CD4-positive, alpha-beta T cell (primary cell): Measurements from ENCODE around the gene LRIG1. TPM values are rescaled to one million over a fixed set of nuclear protein-coding genes. Genes with fewer than 3 reads are reported as not detected.

ENCODE experiments used
- ATAC-seq: fragments of 200-7000 bp; cut with Tn5 transposase; one replicate; pipeline ENCODE4 v1.10.0; 2022; ENCODE audit warnings: mild to moderate bottlenecking; ENCODE audit not compliant: poor library complexity
- CTCF ChIA-PET: fragments of 350-600 bp; sonication (Branson Sonifier 250); formaldehyde crosslinking; loops from one replicate; lab custom pipeline; 2021; ENCODE audit warnings: antibody characterized with exemption, inconsistent platforms; lab: Charles Lee
- POLR2A ChIA-PET: fragments of 350-600 bp; sonication (Branson Sonifier 250); formaldehyde crosslinking; loops from one replicate; lab custom pipeline; 2021; ENCODE audit warnings: antibody characterized with exemption, inconsistent platforms; lab: Charles Lee
- DNase-seq, 14 experiments: peaks; one replicate each; pipeline ENCODE4 v3.0.0-alpha.2; 2013 to 2020; ENCODE audit warnings: mixed read lengths in 2 of 14
- H3K27ac ChIP-seq, 2 donors: one replicate each; pipeline versions ENCODE4 v1.5.1 to v1.7.0; 2013; ENCODE audit warnings: low read length in 2 of 2, low read depth in 1 of 2, mild to moderate bottlenecking in 1 of 2
- H3K27me3 ChIP-seq, 2 experiments: 1 replicate in 1 of 2; 2 replicates in 1 of 2; pipeline versions ENCODE4 v1.6.1 to v1.7.0; 2013; ENCODE audit warnings: low read length in 2 of 2, control low read depth in 1 of 2, mild to moderate bottlenecking in 1 of 2, moderate library complexity in 1 of 2; ENCODE audit not compliant: insufficient read depth in 2 of 2, control insufficient read depth in 1 of 2
- H3K36me3 ChIP-seq: one replicate; pipeline ENCODE4 v1.6.1; 2013; ENCODE audit warnings: low read length, control low read depth; ENCODE audit not compliant: insufficient read depth
- H3K4me1 ChIP-seq: one replicate; pipeline ENCODE4 v1.6.1; 2013; ENCODE audit warnings: low read length, control low read depth; ENCODE audit not compliant: insufficient read depth
- H3K4me3 ChIP-seq: one replicate; pipeline ENCODE4 v1.5.1; 2013; ENCODE audit warnings: mild to moderate bottlenecking, low read length, moderate library complexity
- H3K9me3 ChIP-seq, 2 experiments: 1 replicate in 1 of 2; 2 replicates in 1 of 2; pipeline versions ENCODE4 v1.6.1 to v1.7.0; 2013; ENCODE audit warnings: low read length in 2 of 2, mild to moderate bottlenecking in 2 of 2, control low read depth in 1 of 2, moderate library complexity in 1 of 2; ENCODE audit not compliant: control insufficient read depth in 1 of 2, insufficient read depth in 1 of 2
- H3K27ac Mint-ChIP-seq: one replicate; pipeline ENCODE4 v1.8.0; 2020; ENCODE audit warnings: mixed read lengths
- H3K27me3 Mint-ChIP-seq: one replicate; pipeline ENCODE4 v1.8.0; 2021; ENCODE audit warnings: mixed read lengths
- H3K36me3 Mint-ChIP-seq: one replicate; pipeline ENCODE4 v1.8.0; 2021; ENCODE audit warnings: low read depth, mixed read lengths
- H3K4me1 Mint-ChIP-seq: one replicate; pipeline ENCODE4 v1.8.0; 2021; ENCODE audit warnings: low read depth, mixed read lengths
- H3K4me3 Mint-ChIP-seq: one replicate; pipeline ENCODE4 v1.8.0; 2020; ENCODE audit warnings: mild to moderate bottlenecking, mixed read lengths
- H3K9me3 Mint-ChIP-seq: one replicate; pipeline ENCODE4 v1.8.0; 2020; ENCODE audit warnings: mixed read lengths
- CTCF ChIP-seq: fragments of 200-600 bp; IDR thresholded peaks from one replicate; pipeline ENCODE4 v1.8.0; 2022; ENCODE audit warnings: antibody characterized with exemption, mild to moderate bottlenecking
- intact Hi-C, 2 experiments: fragments of 100-400 bp; cut with DNase I in 1 of 2; cut with micrococcal nuclease in 1 of 2; formaldehyde crosslinking; loops; one replicate each; pipeline versions ENCODE4 v1.15.1 to v1.9.0; 2023 to 2025; cut with DNase I, micrococcal nuclease
- total RNA-seq, 174 experiments: library from RNA in 2 of 174; stranded (reverse) in 2 of 174; gene quantifications; one replicate each; pipeline ENCODE4 v1.2.3 and lab custom pipeline; 2021 to 2026

LRIG1 gene
- total RNA-seq, 2 experiments from 2014 or later = 30.1 to 33.1 TPM

- intact Hi-C loops = no loop called here
- H3K36me3 Mint-ChIP-seq = peaks cover 51% of the 10 kb centered on the region
Observed at GRCh38 chr3:66457252-66457651, 43.6 kb downstream of the LRIG1 start.

GRCh38 chr3:66456711-66457173 is 44.1 kb downstream of the LRIG1 start:
- Histone ChIP-seq H3K4me1 (peaks cover 11% of the 10 kb centered on the region), H3K9me3 (no peaks in the 10 kb centered on the region), H3K4me3 (no peak overlapping the region), H3K36me3 (peaks cover 43% of the 10 kb centered on the region), H3K27me3 (no peaks in the 10 kb centered on the region), H3K27ac (no peak overlapping the region)
- Mint-ChIP-seq H3K27ac (no peak overlapping the region), H3K9me3 (no peaks in the 10 kb centered on the region), H3K36me3 (peaks cover 52% of the 10 kb centered on the region), H3K27me3 (no peaks in the 10 kb centered on the region), H3K4me3 (no peak overlapping the region), H3K4me1 (peaks cover 6% of the 10 kb centered on the region)
- DNase-seq (peak in 2 of 14 experiments; percentile 25 to 51), ATAC-seq (no peak)
- CTCF ChIA-PET = no interaction called here
- POLR2A ChIA-PET = no interaction called here
- intact Hi-C loops = no loop called here
- TF ChIP-seq CTCF = no peak

More at GRCh38 chr3:66457252-66457651, 43.6 kb downstream of the LRIG1 start:
- ChIA-PET POLR2A (no interaction called here), CTCF (no interaction called here)
- no peaks in the 10 kb centered on the region for H3K9me3 ChIP-seq
- Mint-ChIP-seq H3K27ac (no peak overlapping the region), H3K9me3 (no peaks in the 10 kb centered on the region), H3K4me1 (peaks cover 6% of the 10 kb centered on the region), H3K4me3 (no peak overlapping the region), H3K27me3 (no peaks in the 10 kb centered on the region)
- H3K27ac ChIP-seq = no peak overlapping the region
- H3K36me3 ChIP-seq = peaks cover 38% of the 10 kb centered on the region
- no peak for TF ChIP-seq CTCF
- ATAC-seq (no peak), DNase-seq (no peak)
- H3K4me3 ChIP-seq = no peak overlapping the region
- H3K27me3 ChIP-seq = no peaks in the 10 kb centered on the region
- H3K4me1 ChIP-seq = peaks cover 11% of the 10 kb centered on the region

GRCh38 chr3:66454464-66454859 is 46.4 kb downstream of the LRIG1 start:
- Mint-ChIP-seq H3K9me3 (no peaks in the 10 kb centered on the region), H3K27me3 (no peaks in the 10 kb centered on the region), H3K4me3 (no peak overlapping the region), H3K36me3 (peaks cover 51% of the 10 kb centered on the region), H3K27ac (no peak overlapping the region), H3K4me1 (no peaks in the 10 kb centered on the region)
- intact Hi-C loops = no loop called here
- no peaks in the 10 kb centered on the region for H3K27me3 ChIP-seq
- peaks cover 7% of the 10 kb centered on the region for H3K4me1 ChIP-seq
- no peak overlapping the region for H3K27ac ChIP-seq
- CTCF ChIA-PET = no interaction called here
- no peak for ATAC-seq
- no peak for DNase-seq
- POLR2A ChIA-PET = interaction anchor here (0.6 kb wide), 1 partner anchor 353 kb away, joined by 3 read pairs; no protein-coding TSS in a partner anchor
- TF ChIP-seq CTCF = no peak
- no peaks in the 10 kb centered on the region for H3K9me3 ChIP-seq
- no peak overlapping the region for H3K4me3 ChIP-seq
- H3K36me3 ChIP-seq = peaks cover 55% of the 10 kb centered on the region
